Measurements from ENCODE around the gene OR5K4. TPM values are rescaled to one million over a fixed set of nuclear protein-coding genes. Genes with fewer than 3 reads are reported as not detected.

OR5K4 gene
- total and polyA plus RNA-seq, 4 donors: not detected

GRCh38 chr3:98329392-98330124, 24.1 kb upstream of the OR5K4 start:
- H3K4me3 ChIP-seq (ENCODE audit: low read depth in 1 of 3, low read length in 3 of 3): no peak overlapping the region
- 4% methylated on average over 6 of the region's 6 CpGs for WGBS
- H3K9ac ChIP-seq (ENCODE audit: low read depth in 1 of 2, low read length in 2 of 2): no peak overlapping the region
- TF ChIP-seq, protein P1, sequence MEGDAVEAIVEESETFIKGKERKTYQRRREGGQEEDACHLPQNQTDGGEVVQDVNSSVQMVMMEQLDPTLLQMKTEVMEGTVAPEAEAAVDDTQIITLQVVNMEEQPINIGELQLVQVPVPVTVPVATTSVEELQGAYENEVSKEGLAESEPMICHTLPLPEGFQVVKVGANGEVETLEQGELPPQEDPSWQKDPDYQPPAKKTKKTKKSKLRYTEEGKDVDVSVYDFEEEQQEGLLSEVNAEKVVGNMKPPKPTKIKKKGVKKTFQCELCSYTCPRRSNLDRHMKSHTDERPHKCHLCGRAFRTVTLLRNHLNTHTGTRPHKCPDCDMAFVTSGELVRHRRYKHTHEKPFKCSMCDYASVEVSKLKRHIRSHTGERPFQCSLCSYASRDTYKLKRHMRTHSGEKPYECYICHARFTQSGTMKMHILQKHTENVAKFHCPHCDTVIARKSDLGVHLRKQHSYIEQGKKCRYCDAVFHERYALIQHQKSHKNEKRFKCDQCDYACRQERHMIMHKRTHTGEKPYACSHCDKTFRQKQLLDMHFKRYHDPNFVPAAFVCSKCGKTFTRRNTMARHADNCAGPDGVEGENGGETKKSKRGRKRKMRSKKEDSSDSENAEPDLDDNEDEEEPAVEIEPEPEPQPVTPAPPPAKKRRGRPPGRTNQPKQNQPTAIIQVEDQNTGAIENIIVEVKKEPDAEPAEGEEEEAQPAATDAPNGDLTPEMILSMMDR (IDR thresholded peaks at IDR 0.05; ENCODE audit: low read depth, low read length, missing input control): peak; percentile 79
- TF ChIP-seq EGR1 (IDR thresholded peaks at IDR 0.05; ENCODE audit: low read depth in 2 of 2) (no peak), RAD21 (IDR thresholded peaks at IDR 0.05) (peak; percentile 86 to 90), FOXA2 (IDR thresholded peaks at IDR 0.05) (peak; percentile 20)
- H3K9me3 ChIP-seq (ENCODE audit: control insufficient read depth in 4 of 4, low read length in 3 of 4): no peaks in the 10 kb centered on the region
- peaks cover 0 to 4% (median 0%) of the 10 kb centered on the region in 4 donors for H3K27me3 ChIP-seq (ENCODE audit: control insufficient read depth in 4 of 4, insufficient read depth in 4 of 4, low read length in 3 of 4)
- H3K4me1 ChIP-seq (ENCODE audit: control insufficient read depth in 4 of 4, insufficient read depth in 4 of 4, low read length in 3 of 4): no peaks in the 10 kb centered on the region
- no peaks in the 10 kb centered on the region for H3K36me3 ChIP-seq (ENCODE audit: control insufficient read depth in 4 of 4, insufficient read depth in 3 of 4, low read depth in 1 of 4, low read length in 3 of 4)
- H3K27ac ChIP-seq (ENCODE audit: low read depth in 1 of 2, low read length in 2 of 2): no peak overlapping the region
- DNase-seq (ENCODE audit: low spot score): no peak

GRCh38 chr3:98331329-98331728, 22.3 kb upstream of the OR5K4 start:
- Histone ChIP-seq H3K9me3 (ENCODE audit: control insufficient read depth in 4 of 4, low read length in 3 of 4) (no peaks in the 10 kb centered on the region), H3K4me1 (ENCODE audit: control insufficient read depth in 4 of 4, insufficient read depth in 4 of 4, low read length in 3 of 4) (no peaks in the 10 kb centered on the region), H3K4me3 (ENCODE audit: low read depth in 1 of 3, low read length in 3 of 3) (no peak overlapping the region), H3K36me3 (ENCODE audit: control insufficient read depth in 4 of 4, insufficient read depth in 3 of 4, low read depth in 1 of 4, low read length in 3 of 4) (no peaks in the 10 kb centered on the region), H3K27me3 (ENCODE audit: control insufficient read depth in 4 of 4, insufficient read depth in 4 of 4, low read length in 3 of 4) (peaks cover 0 to 4% (median 0%) of the 10 kb centered on the region in 4 donors), H3K9ac (ENCODE audit: low read depth in 1 of 2, low read length in 2 of 2) (no peak overlapping the region), H3K27ac (ENCODE audit: low read depth in 1 of 2, low read length in 2 of 2) (no peak overlapping the region)
- 78% methylated on average over 1 of the region's 1 CpG for WGBS
- TF ChIP-seq JUND (IDR thresholded peaks at IDR 0.05): no peak
- TF ChIP-seq, protein P1 (IDR thresholded peaks at IDR 0.05; ENCODE audit: low read depth, low read length, missing input control): no peak
- no peak for TF ChIP-seq HNF4G (IDR thresholded peaks at IDR 0.05)
- TF ChIP-seq EGR1 (IDR thresholded peaks at IDR 0.05; ENCODE audit: low read depth in 2 of 2): no peak
- no peak for TF ChIP-seq TAF1 (conservative IDR thresholded peaks at IDR 0.05)
- TF ChIP-seq SP1 (IDR thresholded peaks at IDR 0.05): no peak
- no peak for TF ChIP-seq FOXA1 (IDR thresholded peaks at IDR 0.05)
- no peak for TF ChIP-seq YY1 (IDR thresholded peaks at IDR 0.05)
- TF ChIP-seq NR2F2 (IDR thresholded peaks at IDR 0.05): no peak
- no peak for TF ChIP-seq HNF4A (conservative IDR thresholded peaks at IDR 0.05)
- TF ChIP-seq, protein P2, sequence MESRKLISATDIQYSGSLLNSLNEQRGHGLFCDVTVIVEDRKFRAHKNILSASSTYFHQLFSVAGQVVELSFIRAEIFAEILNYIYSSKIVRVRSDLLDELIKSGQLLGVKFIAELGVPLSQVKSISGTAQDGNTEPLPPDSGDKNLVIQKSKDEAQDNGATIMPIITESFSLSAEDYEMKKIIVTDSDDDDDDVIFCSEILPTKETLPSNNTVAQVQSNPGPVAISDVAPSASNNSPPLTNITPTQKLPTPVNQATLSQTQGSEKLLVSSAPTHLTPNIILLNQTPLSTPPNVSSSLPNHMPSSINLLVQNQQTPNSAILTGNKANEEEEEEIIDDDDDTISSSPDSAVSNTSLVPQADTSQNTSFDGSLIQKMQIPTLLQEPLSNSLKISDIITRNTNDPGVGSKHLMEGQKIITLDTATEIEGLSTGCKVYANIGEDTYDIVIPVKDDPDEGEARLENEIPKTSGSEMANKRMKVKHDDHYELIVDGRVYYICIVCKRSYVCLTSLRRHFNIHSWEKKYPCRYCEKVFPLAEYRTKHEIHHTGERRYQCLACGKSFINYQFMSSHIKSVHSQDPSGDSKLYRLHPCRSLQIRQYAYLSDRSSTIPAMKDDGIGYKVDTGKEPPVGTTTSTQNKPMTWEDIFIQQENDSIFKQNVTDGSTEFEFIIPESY (IDR thresholded peaks at IDR 0.05): no peak
- no peak for DNase-seq (ENCODE audit: low spot score)

All from liver (tissue), 9 donors.